ENCODE data around the gene DDX49.

Gene DDX49

GRCh38 chr19:18919086-18919899 is at the start of gene DDX49, which contains the start of gene COPE:
Gene DDX49, plus strand, starts transcription at chr19:18919715. Its CDS starts 27 bp downstream, at chr19:18919742.
Gene COPE, minus strand, starts transcription at chr19:18919387. Its CDS starts 39 bp downstream, at chr19:18919348.
- DNase-seq = peak; percentile 97

- DNase-seq = no peak
These were observed 49.6 kb upstream of the DDX49 start for GRCh38 chr19:18869781-18870530.

GRCh38 chr19:18870531-18871172 is 48.9 kb upstream of the DDX49 start:
- DNase-seq = no peak

GRCh38 chr19:18871543-18871942 is 48.0 kb upstream of the DDX49 start:
- DNase-seq = no peak

GRCh38 chr19:18875726-18876125 is 43.8 kb upstream of the DDX49 start:
- DNase-seq = no peak

- no peak for DNase-seq
These were observed 42.6 kb upstream of the DDX49 start for GRCh38 chr19:18876865-18877264.

- no peak for DNase-seq
These were observed 41.3 kb upstream of the DDX49 start for GRCh38 chr19:18878058-18878797.

GRCh38 chr19:18878858-18879578 is 40.5 kb upstream of the DDX49 start:
- no peak for DNase-seq

GRCh38 chr19:18879579-18880373 is 39.7 kb upstream of the DDX49 start:
- no peak for DNase-seq

- no peak for DNase-seq
These were observed 38.0 kb upstream of the DDX49 start for GRCh38 chr19:18881491-18881890.

- DNase-seq = no peak
These were observed 35.8 kb upstream of the DDX49 start for GRCh38 chr19:18883526-18884304.

- no peak for DNase-seq
These were observed 32.5 kb upstream of the DDX49 start for GRCh38 chr19:18886972-18887371.

GRCh38 chr19:18889949-18890745 is 29.4 kb upstream of the DDX49 start:
- DNase-seq = no peak

- DNase-seq = no peak
These were observed 25.8 kb upstream of the DDX49 start for GRCh38 chr19:18893587-18894253.

- DNase-seq = peak; percentile 93
These were observed 25.1 kb upstream of the DDX49 start for GRCh38 chr19:18894254-18895037.

GRCh38 chr19:18895038-18895823 is 24.3 kb upstream of the DDX49 start:
- peak; percentile 34 for DNase-seq

GRCh38 chr19:18895824-18896341 is 23.6 kb upstream of the DDX49 start, which contains the start of gene CERS1:
Gene CERS1, minus strand, starts transcription at chr19:18896158. Its CDS starts 86 bp downstream, at chr19:18896072.
- DNase-seq = peak; percentile 48
